GM18873 (cell line): Measurements from ENCODE around the gene LRRN2.

Experiments used
- ATAC-seq: cut with Tn5 transposase; IDR thresholded peaks from one replicate; pipeline ENCODE4 v1.9.1; 2021; ENCODE audit warnings: mild to moderate bottlenecking, moderate library complexity, moderate number of reproducible peaks; ENCODE audit not compliant: unreplicated experiment, low FRiP score

LRRN2 gene

DNA sequence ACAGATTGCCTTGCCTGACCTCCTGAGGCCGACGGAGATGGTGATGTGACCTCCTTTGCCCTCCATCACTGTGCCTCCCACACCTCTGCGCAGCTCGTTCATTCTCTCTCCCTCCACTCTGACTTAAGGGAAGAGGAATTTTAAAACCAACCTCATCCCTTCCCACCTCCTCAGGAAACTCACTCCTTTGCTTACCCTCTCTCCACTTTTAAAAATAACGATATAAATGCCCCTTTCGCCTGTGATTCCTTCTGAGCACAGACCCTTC, 21.2 kb downstream of the LRRN2 start:
- no peak for ATAC-seq

DNA sequence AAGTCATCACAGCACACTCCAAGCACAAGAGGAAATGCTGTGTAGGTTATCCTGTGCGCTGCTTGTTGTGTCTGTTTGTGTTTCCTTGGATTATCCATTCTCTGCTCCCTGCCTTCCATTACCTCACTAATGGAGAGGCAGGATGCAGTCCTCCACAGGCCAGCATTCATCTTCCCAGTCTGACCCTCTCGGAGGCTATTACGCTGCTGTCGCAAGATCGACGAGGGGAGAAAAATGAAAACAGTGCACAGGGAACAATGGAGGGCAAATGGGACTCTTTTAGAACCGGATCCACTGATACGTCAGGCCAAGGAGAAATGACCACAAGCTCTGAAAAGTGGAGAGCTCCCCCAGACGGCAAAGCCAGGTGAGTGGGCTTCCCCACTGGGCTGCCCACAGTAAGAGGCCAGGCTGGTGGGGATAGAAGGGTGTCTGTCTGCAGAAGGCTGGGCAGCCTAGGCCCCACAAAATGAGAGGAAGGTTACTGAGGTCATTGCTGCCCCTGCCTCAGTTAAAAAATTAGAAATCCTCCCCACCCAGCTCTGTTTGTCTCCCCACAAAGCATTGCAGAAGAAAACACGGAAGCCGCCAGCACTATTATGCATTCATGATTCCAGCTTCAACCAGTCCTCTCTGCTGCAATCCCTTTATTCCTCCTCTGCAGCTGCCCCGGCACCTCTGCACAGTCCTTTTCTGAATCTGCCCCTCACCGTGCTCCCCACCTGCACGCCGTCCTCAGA, 21.7 kb downstream of the LRRN2 start:
- ATAC-seq, result no peak

GRCh38 chr1:204662530-204662929, 23.0 kb downstream of the LRRN2 start:
- no peak for ATAC-seq

- no peak for ATAC-seq
Observed at GRCh38 chr1:204660509-204660908, 25.0 kb downstream of the LRRN2 start.

GRCh38 chr1:204659056-204659455, 26.5 kb downstream of the LRRN2 start:
- no peak for ATAC-seq

DNA sequence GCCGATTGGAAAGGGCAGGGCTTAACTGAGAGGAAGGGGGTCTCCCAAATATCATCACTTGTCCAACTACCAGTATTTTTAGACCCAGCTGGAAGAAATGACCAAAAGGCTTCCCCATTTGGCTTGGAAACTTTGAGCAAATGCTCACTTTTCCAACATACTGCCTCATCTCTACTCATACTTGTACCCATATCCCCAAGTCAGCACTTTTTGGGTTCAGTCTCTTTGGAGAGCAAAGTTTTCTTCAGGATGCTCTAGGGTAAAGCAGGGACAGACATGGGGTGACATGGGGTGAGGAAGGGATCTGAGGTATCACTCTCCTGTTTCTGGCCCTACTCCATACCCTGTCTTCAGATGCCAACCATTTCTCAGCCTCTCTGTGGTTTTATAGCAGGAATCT, 27.2 kb downstream of the LRRN2 start:
- ATAC-seq, result no peak

GRCh38 chr1:204653590-204654340, 31.8 kb downstream of the LRRN2 start:
- ATAC-seq, result no peak

DNA sequence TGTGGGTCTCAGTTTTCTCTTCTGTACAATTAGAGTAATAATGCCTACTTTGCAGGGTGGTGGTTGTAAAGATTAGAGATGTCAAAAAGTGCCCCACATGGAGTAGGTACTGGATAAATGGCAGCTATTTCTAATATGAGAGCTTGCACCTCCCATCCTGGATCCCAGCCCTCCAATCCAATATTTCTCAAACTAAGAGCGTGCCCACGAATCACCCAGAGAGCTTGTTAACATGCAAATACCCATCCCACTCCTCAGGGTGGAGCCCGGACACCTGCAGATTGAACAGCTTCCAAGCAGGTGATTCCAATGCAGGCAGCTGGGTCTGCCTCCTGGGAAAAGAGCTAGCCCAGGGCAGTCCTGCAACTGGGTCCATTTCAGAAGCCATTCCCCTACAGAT, 33.0 kb downstream of the LRRN2 start:
- ATAC-seq, result no peak

GRCh38 chr1:204651843-204652421, 33.6 kb downstream of the LRRN2 start:
- ATAC-seq, result no peak

- ATAC-seq, result no peak
Observed at GRCh38 chr1:204650911-204651570, 34.5 kb downstream of the LRRN2 start.

GRCh38 chr1:204649721-204650521, 35.6 kb downstream of the LRRN2 start:
- ATAC-seq, result no peak

DNA sequence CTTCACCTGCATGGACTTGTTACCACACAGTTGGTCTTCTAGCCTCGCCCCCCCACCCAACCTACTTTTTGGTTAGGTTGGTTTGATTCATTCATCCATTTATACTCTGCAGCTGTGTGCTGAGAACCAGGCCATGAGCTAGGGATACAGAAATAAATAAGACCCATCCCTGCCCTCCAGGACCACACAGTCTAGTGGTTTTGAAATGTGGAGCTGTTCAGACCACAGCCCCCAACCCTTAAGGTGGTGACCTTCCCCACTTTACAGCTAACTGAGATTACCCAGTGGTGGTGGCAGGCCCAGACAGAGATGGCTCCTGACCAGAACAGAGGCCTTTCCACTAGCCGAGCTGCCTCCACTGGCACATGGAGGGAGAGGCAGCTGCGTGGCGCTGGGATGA, 37.0 kb downstream of the LRRN2 start:
- ATAC-seq, result no peak

- ATAC-seq, result no peak
Observed at GRCh38 chr1:204647805-204648153, 37.8 kb downstream of the LRRN2 start.

- no peak for ATAC-seq
Observed at GRCh38 chr1:204647114-204647804, 38.3 kb downstream of the LRRN2 start.

GRCh38 chr1:204645666-204646065, 39.9 kb downstream of the LRRN2 start:
- ATAC-seq, result no peak

- ATAC-seq, result no peak
Observed at GRCh38 chr1:204645251-204645650, 40.3 kb downstream of the LRRN2 start.

DNA sequence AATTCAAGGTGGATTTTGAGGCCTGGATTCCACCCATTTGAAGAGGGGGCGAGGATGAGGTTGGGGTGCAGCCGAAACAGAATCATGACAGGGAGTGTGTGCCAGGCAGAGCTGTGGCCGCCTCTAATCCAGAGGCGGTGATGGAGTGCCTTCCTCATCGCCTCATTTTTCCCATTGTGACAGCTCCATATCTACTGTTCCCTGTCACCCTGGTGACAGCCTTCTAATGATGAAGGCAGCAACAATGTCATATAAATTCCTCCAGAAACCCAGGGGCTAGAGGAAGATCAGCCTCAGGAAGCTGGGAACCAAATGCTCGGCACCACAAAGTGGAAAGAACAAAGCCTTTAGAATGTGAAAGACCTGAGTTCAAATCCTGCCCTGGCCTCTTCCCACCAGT, 42.0 kb downstream of the LRRN2 start:
- ATAC-seq, result no peak

DNA sequence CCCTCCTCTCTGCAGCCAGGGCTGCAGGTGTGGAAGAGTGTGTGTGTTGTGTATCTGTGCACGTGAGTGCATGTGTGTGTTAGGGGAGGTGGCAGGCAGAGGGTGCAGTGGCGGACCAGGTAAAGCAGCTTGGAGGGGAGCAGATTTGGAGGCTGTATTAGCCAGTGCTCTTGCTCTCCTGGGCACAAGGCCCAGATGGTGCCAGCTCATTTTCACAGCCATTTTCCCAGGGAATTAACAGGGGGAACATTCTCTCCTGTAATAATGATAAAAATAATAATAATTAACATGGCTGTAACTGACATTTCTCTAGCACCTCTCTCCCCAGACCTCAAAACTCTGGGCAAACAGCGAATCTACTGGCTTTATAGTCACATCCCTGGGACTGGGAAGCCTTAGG, 43.6 kb downstream of the LRRN2 start:
- no peak for ATAC-seq

DNA sequence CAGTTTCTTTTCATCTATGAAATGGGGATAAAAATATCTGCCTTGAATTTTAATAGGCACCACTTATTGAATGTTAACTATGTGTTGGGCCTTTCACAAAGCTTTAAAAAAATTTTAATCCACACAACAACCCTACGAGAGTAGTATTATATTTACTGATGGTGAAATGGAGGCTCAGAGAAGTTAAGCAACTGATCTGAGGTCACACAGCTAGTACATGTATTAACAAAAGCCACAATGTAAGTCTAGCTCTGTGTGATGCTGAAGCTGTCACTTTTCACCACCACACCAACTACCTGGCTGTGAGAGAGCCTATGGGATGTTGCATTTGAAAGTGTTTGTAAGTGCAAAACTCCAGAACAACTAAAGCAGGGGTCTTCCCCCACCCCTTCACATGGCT, 44.1 kb downstream of the LRRN2 start:
- no peak for ATAC-seq

DNA sequence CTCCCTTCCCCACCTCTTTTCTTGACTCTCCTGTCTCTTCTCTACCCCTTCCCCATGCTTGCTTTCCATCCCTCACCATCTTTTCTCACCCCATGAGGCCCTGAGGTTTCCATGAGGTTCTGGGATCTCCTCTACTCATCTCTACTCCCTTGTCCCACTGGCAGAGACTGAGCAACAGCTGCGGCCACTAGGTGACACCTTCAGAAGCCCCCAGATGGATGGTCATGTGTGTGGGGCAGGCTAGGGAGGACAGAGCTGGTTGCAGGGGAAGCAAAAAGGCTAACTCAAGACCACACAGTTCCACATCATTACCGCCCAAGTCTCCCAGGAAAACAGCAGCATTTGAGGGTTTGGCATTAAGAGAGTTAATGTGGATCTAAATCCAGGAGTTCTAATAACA, 45.0 kb downstream of the LRRN2 start:
- ATAC-seq, result no peak
